ENCODE results near the gene FAM114A2. TPM values are rescaled to one million over a fixed set of nuclear protein-coding genes. Genes with fewer than 3 reads are reported as not detected.

FAM114A2 gene
- total and polyA plus RNA-seq, 8 donors: 33.4 to 37.7 (median 35.3) TPM

DNA sequence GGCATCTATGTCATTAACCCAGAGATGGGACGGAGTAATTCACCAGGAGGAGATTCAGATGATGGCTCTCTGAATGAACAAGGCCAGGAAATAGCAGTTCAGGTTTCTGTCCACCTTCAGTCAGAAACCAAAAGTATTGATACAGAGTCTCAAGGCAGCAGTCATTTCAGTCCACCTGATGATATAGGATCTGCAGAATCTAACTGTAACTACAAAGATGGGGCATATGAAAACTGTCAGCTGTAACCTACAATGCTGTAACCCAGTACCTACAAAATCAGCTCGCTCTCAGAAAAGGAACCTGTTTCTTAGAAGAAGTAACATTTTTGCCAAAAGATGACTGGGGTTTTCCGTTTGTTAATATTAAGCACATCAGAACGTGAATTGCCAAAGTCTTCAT lies 14.8 kb upstream of the FAM114A2 start:
- Histone ChIP-seq H3K4me1 (peaks cover 0 to 14% of the 10 kb centered on the region in 2 donors), H3K27ac (no peak overlapping the region), H3K27me3 (no peaks in the 10 kb centered on the region), H3K4me3 (no peak overlapping the region), H3K36me3 (peaks cover 0 to 49% of the 10 kb centered on the region in 2 donors), H3K9me3 (no peaks in the 10 kb centered on the region)
- TF ChIP-seq, protein P1, sequence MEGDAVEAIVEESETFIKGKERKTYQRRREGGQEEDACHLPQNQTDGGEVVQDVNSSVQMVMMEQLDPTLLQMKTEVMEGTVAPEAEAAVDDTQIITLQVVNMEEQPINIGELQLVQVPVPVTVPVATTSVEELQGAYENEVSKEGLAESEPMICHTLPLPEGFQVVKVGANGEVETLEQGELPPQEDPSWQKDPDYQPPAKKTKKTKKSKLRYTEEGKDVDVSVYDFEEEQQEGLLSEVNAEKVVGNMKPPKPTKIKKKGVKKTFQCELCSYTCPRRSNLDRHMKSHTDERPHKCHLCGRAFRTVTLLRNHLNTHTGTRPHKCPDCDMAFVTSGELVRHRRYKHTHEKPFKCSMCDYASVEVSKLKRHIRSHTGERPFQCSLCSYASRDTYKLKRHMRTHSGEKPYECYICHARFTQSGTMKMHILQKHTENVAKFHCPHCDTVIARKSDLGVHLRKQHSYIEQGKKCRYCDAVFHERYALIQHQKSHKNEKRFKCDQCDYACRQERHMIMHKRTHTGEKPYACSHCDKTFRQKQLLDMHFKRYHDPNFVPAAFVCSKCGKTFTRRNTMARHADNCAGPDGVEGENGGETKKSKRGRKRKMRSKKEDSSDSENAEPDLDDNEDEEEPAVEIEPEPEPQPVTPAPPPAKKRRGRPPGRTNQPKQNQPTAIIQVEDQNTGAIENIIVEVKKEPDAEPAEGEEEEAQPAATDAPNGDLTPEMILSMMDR (IDR thresholded peaks at IDR 0.05): no peak
- ATAC-seq (no peak), DNase-seq (no peak)
- intact Hi-C loops (cut with DNase I): no loop called here

DNA sequence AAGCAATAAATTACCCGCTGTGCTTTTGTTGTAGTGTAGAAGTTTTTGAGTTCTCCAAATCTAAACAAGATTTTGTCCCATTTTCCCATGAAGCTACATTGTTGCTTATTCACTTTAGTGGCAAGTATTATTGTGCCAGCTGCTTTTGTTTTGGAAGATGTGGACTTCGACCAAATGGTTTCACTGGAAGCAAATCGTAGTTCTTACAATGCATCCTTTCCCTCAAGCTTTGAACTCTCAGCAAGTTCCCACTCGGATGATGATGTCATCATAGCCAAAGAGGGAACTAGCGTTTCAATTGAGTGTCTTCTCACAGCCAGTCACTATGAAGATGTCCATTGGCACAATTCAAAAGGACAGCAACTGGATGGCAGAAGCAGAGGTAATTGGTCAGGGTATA lies 10.9 kb upstream of the FAM114A2 start:
- DNase-seq (no peak), ATAC-seq (no peak)
- Histone ChIP-seq H3K27ac (no peak overlapping the region), H3K9me3 (no peaks in the 10 kb centered on the region), H3K27me3 (no peaks in the 10 kb centered on the region), H3K4me3 (no peak overlapping the region), H3K36me3 (peaks cover 0 to 48% of the 10 kb centered on the region in 2 donors), H3K4me1 (peaks cover 0 to 24% of the 10 kb centered on the region in 2 donors)
- intact Hi-C loops (cut with DNase I): no loop called here
- TF ChIP-seq, protein P1 (IDR thresholded peaks at IDR 0.05): no peak

DNA sequence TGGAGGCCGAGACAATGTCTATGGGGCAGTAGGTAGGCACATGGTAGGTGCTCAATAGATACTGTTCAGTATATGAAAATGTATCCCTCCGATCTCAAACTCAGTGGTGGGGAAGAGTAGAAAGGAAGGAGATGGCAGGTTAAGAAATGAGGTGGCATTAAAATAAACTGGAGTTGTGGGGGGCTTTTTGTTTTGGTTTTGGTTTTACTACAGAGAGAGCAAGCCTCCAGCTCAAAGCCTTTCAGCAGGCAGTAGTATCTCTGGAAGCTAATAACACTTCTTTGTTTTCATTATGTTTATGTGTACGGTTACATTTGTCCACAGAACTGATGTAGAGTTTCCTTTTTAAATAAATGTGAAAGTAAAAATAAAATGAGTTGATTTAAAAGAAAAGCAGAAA lies 8.6 kb upstream of the FAM114A2 start:
- TF ChIP-seq, protein P1 (IDR thresholded peaks at IDR 0.05): no peak
- peaks cover 3 to 45% of the 10 kb centered on the region in 2 donors for H3K4me1 ChIP-seq
- no peaks in the 10 kb centered on the region for H3K27me3 ChIP-seq
- H3K4me3 ChIP-seq: no peak overlapping the region
- intact Hi-C loops (cut with DNase I): no loop called here
- H3K36me3 ChIP-seq: peaks cover 0 to 29% of the 10 kb centered on the region in 2 donors
- ATAC-seq: no peak
- no peak overlapping the region for H3K27ac ChIP-seq
- H3K9me3 ChIP-seq: no peaks in the 10 kb centered on the region
- no peak for DNase-seq

DNA sequence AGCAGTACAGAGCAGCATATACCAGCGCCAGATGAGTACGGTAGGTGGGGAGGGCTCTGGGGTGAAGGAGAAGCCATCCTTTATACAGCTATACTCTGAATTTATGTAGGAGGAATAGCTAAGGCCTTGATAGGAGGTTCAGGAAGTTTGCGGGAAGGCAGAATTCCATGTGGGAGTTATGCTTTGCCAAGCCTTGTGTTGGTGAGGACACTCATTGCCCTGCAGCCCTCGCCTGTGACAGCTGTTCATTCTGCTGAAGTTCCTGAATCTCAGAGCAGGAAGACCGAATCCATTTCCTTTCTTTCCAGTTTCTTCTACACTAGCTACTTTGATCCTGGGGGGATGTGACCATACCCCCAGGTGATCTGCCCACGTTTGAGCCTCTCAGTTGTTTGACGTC lies 7.8 kb upstream of the FAM114A2 start:
- no peak overlapping the region for H3K27ac ChIP-seq
- no peaks in the 10 kb centered on the region for H3K9me3 ChIP-seq
- DNase-seq: no peak
- no peak for ATAC-seq
- no peaks in the 10 kb centered on the region for H3K27me3 ChIP-seq
- intact Hi-C loops (cut with DNase I): no loop called here
- peaks cover 0 to 20% of the 10 kb centered on the region in 2 donors for H3K36me3 ChIP-seq
- no peak overlapping the region for H3K4me3 ChIP-seq
- TF ChIP-seq, protein P1 (IDR thresholded peaks at IDR 0.05): no peak
- peaks cover 4 to 53% of the 10 kb centered on the region in 2 donors for H3K4me1 ChIP-seq

DNA sequence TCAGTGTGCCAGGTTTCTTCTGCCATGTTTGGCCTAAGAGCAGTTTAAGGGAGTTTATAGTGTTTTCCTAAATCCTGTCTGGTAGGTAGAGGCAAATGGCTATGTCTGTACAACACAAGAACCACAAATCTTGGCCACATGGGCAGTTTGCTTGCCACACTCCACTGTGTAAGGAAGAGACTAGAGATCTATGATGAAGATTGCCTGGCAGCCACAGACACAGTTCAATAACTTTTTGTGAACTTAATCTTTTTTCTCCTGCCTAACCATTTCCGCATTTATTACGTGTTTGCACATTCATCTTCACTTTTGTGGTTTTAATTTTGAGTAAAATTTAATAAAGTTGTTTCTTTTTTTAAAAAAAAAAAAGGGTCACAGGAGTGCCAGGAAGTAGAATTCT lies 5.9 kb upstream of the FAM114A2 start:
- ATAC-seq: no peak
- Histone ChIP-seq H3K4me3 (no peak overlapping the region), H3K9me3 (no peaks in the 10 kb centered on the region), H3K36me3 (peaks cover 0 to 7% of the 10 kb centered on the region in 2 donors), H3K27me3 (no peaks in the 10 kb centered on the region), H3K27ac (peak overlapping the region in 1 of 2 donors; percentile 35), H3K4me1 (peaks cover 8 to 69% of the 10 kb centered on the region in 2 donors)
- TF ChIP-seq, protein P1 (IDR thresholded peaks at IDR 0.05): no peak
- intact Hi-C loops (cut with DNase I): no loop called here
- DNase-seq: no peak
